HepG2 (cell line): ENCODE measurements around the gene SMARCA2. TPM values are rescaled to one million over a fixed set of nuclear protein-coding genes. Genes with fewer than 3 reads are reported as not detected.

Experiments
- ATAC-seq: fragments of 200-7000 bp; cut with Tn5 transposase; 3 replicates; pipeline ENCODE4 v1.9.1; 2020; ENCODE audit warnings: mild to moderate bottlenecking, moderate library complexity
- BruUV-seq: library from RNA; stranded (reverse); fragments of 400-500 nt; replicated peaks from 2 replicates; lab custom pipeline; 2021; lab: Mats Ljungman, UMichigan
- CTCF ChIA-PET: fragments of 300-600 bp; formaldehyde crosslinking; extraction: SDS; loops from one replicate; lab custom pipeline; 2021; ENCODE audit warnings: low total read pairs, inconsistent platforms, low intra/inter-chr PET ratio; lab: Yijun Ruan, JAX
- POLR2A ChIA-PET: fragments of 350-600 bp; sonication (Branson Sonifier 250); formaldehyde crosslinking; loops from one replicate; lab custom pipeline; 2020; ENCODE audit warnings: antibody characterized with exemption, inconsistent platforms; lab: Yijun Ruan, JAX
- DNase-seq: peaks from one replicate; pipeline ENCODE4 v3.0.0-alpha.2; 2015; ENCODE audit warnings: low spot score
- FAIRE-seq: peaks from 3 replicates; lab custom pipeline; 2011; peaks lifted over from hg19 to GRCh38; lab: Jason Lieb, UNC
- H2AFZ ChIP-seq: one replicate; pipeline ENCODE4 v1.6.1; 2011; ENCODE audit warnings: low read length, inconsistent platforms
- H3K27ac ChIP-seq: fragments of 300-600 bp; 3 replicates; pipeline ENCODE4 v1.8.0; 2011; ENCODE audit warnings: mixed run types, mild to moderate bottlenecking, mixed read lengths, low read length, inconsistent platforms; ENCODE audit not compliant: insufficient read depth; ENCODE audit errors: extremely low read length
- H3K27me3 ChIP-seq, 2 experiments: fragments of 200-600 bp in 1 of 2; 2 replicates in 1 of 2; 3 replicates in 1 of 2; pipeline versions ENCODE4 v1.6.0 to v1.8.0; 2011; ENCODE audit warnings: low read length in 2 of 2, mild to moderate bottlenecking in 2 of 2, moderate library complexity in 2 of 2, inconsistent platforms in 1 of 2; ENCODE audit not compliant: insufficient read depth in 2 of 2, control insufficient read depth in 1 of 2
- H3K36me3 ChIP-seq, 2 experiments: fragments of 200-600 bp in 1 of 2; replicated peaks in 1 of 2; 2 replicates in 1 of 2; 3 replicates in 1 of 2; pipeline versions ENCODE4 v1.5.1 to v1.8.0; 2011; ENCODE audit warnings: low read length in 2 of 2, inconsistent platforms in 1 of 2; ENCODE audit not compliant: insufficient read depth in 2 of 2, control insufficient read depth in 1 of 2
- H3K4me1 ChIP-seq: 2 replicates; pipeline ENCODE4 v1.5.1; 2012; ENCODE audit warnings: low read length, inconsistent platforms; ENCODE audit not compliant: insufficient read depth
- H3K4me2 ChIP-seq: 2 replicates; pipeline ENCODE4 v1.6.0; 2011; ENCODE audit warnings: low read depth, low read length, inconsistent platforms
- H3K4me3 ChIP-seq, 3 experiments: fragments of 200-600 bp in 1 of 3; sonication (generic), shearing (Covaris generic) in 1 of 3; replicated peaks in 1 of 3; 2 replicates each; pipeline ENCODE4 v1.5.1; 2011 to 2016; ENCODE audit warnings: low read length in 3 of 3, inconsistent platforms in 2 of 3, low read depth in 2 of 3, mild to moderate bottlenecking in 2 of 3, control low read depth in 1 of 3, mixed read lengths in 1 of 3; ENCODE audit not compliant: insufficient read depth in 1 of 3
- H3K79me2 ChIP-seq: one replicate; pipeline ENCODE4 v1.6.1; 2011; ENCODE audit warnings: low read length, inconsistent platforms; ENCODE audit not compliant: insufficient read depth
- H3K9ac ChIP-seq: 2 replicates; pipeline ENCODE4 v1.6.0; 2011; ENCODE audit warnings: mild to moderate bottlenecking, low read depth, low read length, inconsistent platforms; ENCODE audit not compliant: insufficient read depth
- H3K9me3 ChIP-seq: 2 replicates; pipeline ENCODE4 v1.5.1; 2012; ENCODE audit warnings: mild to moderate bottlenecking, low read length
- H4K20me1 ChIP-seq: 2 replicates; pipeline ENCODE4 v1.6.0; 2011; ENCODE audit warnings: inconsistent platforms, mild to moderate bottlenecking, low read length, moderate library complexity; ENCODE audit not compliant: insufficient read depth
- DMTF1 ChIP-seq: sonication (generic); formaldehyde crosslinking; IDR thresholded peaks from 2 replicates; pipeline ENCODE4 v1.4.0; 2020; ENCODE audit warnings: mild to moderate bottlenecking, missing genetic modification reagents
- FOXA3 ChIP-seq: IDR thresholded peaks from 2 replicates; pipeline ENCODE4 v1.6.1; 2016; ENCODE audit warnings: missing genetic modification reagents, missing compliant biosample characterization
- TBX3 ChIP-seq: fragments of 450-650 bp; IDR thresholded peaks from 2 replicates; pipeline ENCODE4 v1.6.1; 2017; ENCODE audit warnings: antibody characterized with exemption, mild to moderate bottlenecking, inconsistent platforms, borderline replicate concordance
- ZBTB33 ChIP-seq: sonication (generic); formaldehyde crosslinking; IDR thresholded peaks from 2 replicates; pipeline ENCODE4 v1.4.0; 2020; ENCODE audit warnings: missing genetic modification reagents
- ZEB1 ChIP-seq: IDR thresholded peaks from 2 replicates; pipeline ENCODE4 v1.6.1; 2012; ENCODE audit warnings: mild to moderate bottlenecking, low read depth, inconsistent platforms; ENCODE audit not compliant: insufficient replicate concordance
- ZNF446 ChIP-seq: sonication (generic); formaldehyde crosslinking; IDR thresholded peaks from 2 replicates; pipeline ENCODE4 v1.5.0; 2020; ENCODE audit warnings: mild to moderate bottlenecking, missing genetic modification reagents
- ZNF503 ChIP-seq: sonication (generic); formaldehyde crosslinking; IDR thresholded peaks from 2 replicates; pipeline ENCODE4 v1.4.0; 2020; ENCODE audit warnings: missing genetic modification reagents
- ZNF558 ChIP-seq: sonication (generic); formaldehyde crosslinking; IDR thresholded peaks from 2 replicates; pipeline ENCODE4 v1.9.0; 2022; ENCODE audit warnings: mild to moderate bottlenecking, missing genetic modification reagents, borderline replicate concordance
- ZNF646 ChIP-seq: sonication (generic); formaldehyde crosslinking; IDR thresholded peaks from 2 replicates; pipeline ENCODE4 v1.9.0; 2021; ENCODE audit warnings: mild to moderate bottlenecking, missing genetic modification reagents
- ZNF816 ChIP-seq: sonication (generic); formaldehyde crosslinking; IDR thresholded peaks from 2 replicates; pipeline ENCODE4 v1.8.0; 2022; ENCODE audit warnings: missing genetic modification reagents, mild to moderate bottlenecking, borderline replicate concordance
- WGBS: methylation state at CpG from one replicate; pipeline ENCODE4 v1.1.6; 2017; ENCODE audit warnings: low lambda C conversion rate; 5-methylcytosine and 5-hydroxymethylcytosine counted together
- in situ Hi-C: cut with HindIII; loops from 2 replicates; pipeline ENCODE4 v1.10.0; 2017; ENCODE audit warnings: low pct_unique_long_range_greater_than_20kb; ENCODE audit not compliant: extremely low pct_ligation_motif_present
- intact Hi-C: fragments of 100-400 bp; cut with micrococcal nuclease; formaldehyde crosslinking; loops from one replicate; pipeline ENCODE4 v1.10.0; 2022; ENCODE audit not compliant: unreplicated experiment
- polyA plus RNA-seq, 8 experiments: library from polyadenylated mRNA; depleted of rRNA in 3 of 8; stranded (reverse) in 7 of 8; unstranded in 1 of 8; fragments of >200 nt; fragmentation: Illumina TruSeq in 4 of 8; extraction: Trizol in 4 of 8; gene quantifications; 2 replicates each; pipeline versions ENCODE4 v1.2.1 to v1.2.3, GENCODE V29; 2011 to 2016; ENCODE audit warnings: low read depth in 4 of 8, missing spikeins in 1 of 8, mixed read lengths in 1 of 8; ENCODE audit not compliant: insufficient read depth in 1 of 8
- total RNA-seq, 5 experiments: library from RNA; depleted of rRNA; stranded (reverse); fragments of >200 nt; fragmentation: Illumina TruSeq; extraction: Trizol; gene quantifications; 2 replicates each; pipeline ENCODE4 v1.2.3, GENCODE V29; 2016; ENCODE audit warnings: low read depth in 1 of 5

The SMARCA2 gene
- total and polyA plus RNA-seq, 2 of the 13 experiments (the other 11 are each of a cell fraction or from before 2014, with no cell fraction given), result 22.5 to 23.7 TPM

GRCh38 chr9:2193552-2193951 is 178.4 kb downstream of the SMARCA2 start (continued):
- TF ChIP-seq DMTF1 (CRISPR knock-in tag) (no peak), ZEB1 (no peak)

- Histone ChIP-seq H2AFZ (no peak overlapping the region), H3K4me1 (no peaks in the 10 kb centered on the region), H3K79me2 (no peaks in the 10 kb centered on the region), H3K9me3 (no peaks in the 10 kb centered on the region), H3K27ac (no peak overlapping the region), H3K27me3 (no peaks in the 10 kb centered on the region), H3K4me3 (no peak overlapping the region), H3K9ac (no peak overlapping the region), H4K20me1 (no peaks in the 10 kb centered on the region), H3K4me2 (no peak overlapping the region), H3K36me3 (peaks cover 0 to 6% of the 10 kb centered on the region in 2 experiments; a peak in 2 of 5 replicates)
- ATAC-seq (no peak), DNase-seq (no peak), FAIRE-seq (no peak)
- ChIA-PET CTCF (no interaction called here), POLR2A (no interaction called here)
- 82% methylated on average over 11 of the region's 11 CpGs for WGBS
- no TSS peak for BruUV-seq
- in situ Hi-C loops (no loop called here), intact Hi-C loops (no loop called here)
- TF ChIP-seq ZNF558 (no peak), ZNF503 (CRISPR knock-in tag) (no peak), ZBTB33 (no peak), FOXA3 (CRISPR knock-in tag) (no peak), ZNF646 (CRISPR knock-in tag) (no peak), ZNF816 (no peak), TBX3 (no peak), ZNF446 (no peak)
These were observed 180.1 kb downstream of the SMARCA2 start for GRCh38 chr9:2195211-2195610.
